Naive B cell (primary cell): ENCODE measurements around the gene RUBCNL. TPM values are rescaled to one million over a fixed set of nuclear protein-coding genes. Genes with fewer than 3 reads are reported as not detected.
"Not testable (repeated sequence)": the region's sequence is repeated elsewhere in the genome, so short reads cannot be mapped to it uniquely, and the experiment has no call there.

Source experiments
- ATAC-seq, 2 donors: fragments of 150-1000 bp; cut with Tn5 transposase; 2 replicates each; pipeline ENCODE4 v1.10.0; 2021; ENCODE audit warnings: low read depth in 2 of 2, mild to moderate bottlenecking in 2 of 2, moderate library complexity in 2 of 2
- DNase-seq: peaks from one replicate; pipeline ENCODE4 v3.0.0; 2022
- H3K27ac Mint-ChIP-seq, 6 donors: one replicate each; pipeline ENCODE4 v1.8.0; 2020 to 2022; ENCODE audit warnings: mild to moderate bottlenecking in 6 of 6, mixed read lengths in 6 of 6, moderate library complexity in 5 of 6, inconsistent platforms in 2 of 6
- H3K27me3 Mint-ChIP-seq, 3 donors: one replicate each; pipeline ENCODE4 v1.8.0; 2021 to 2022; ENCODE audit warnings: mixed read lengths in 3 of 3, mild to moderate bottlenecking in 1 of 3
- H3K36me3 Mint-ChIP-seq, 2 donors: one replicate each; pipeline ENCODE4 v1.8.0; 2020 to 2022; ENCODE audit warnings: mixed read lengths in 2 of 2, inconsistent platforms in 1 of 2, mild to moderate bottlenecking in 1 of 2
- H3K4me1 Mint-ChIP-seq, 3 donors: one replicate each; pipeline ENCODE4 v1.8.0; 2020 to 2022; ENCODE audit warnings: mixed read lengths in 3 of 3, inconsistent platforms in 1 of 3, mild to moderate bottlenecking in 1 of 3, moderate library complexity in 1 of 3
- H3K4me3 Mint-ChIP-seq, 8 donors: one replicate each; pipeline ENCODE4 v1.8.0; 2020 to 2022; ENCODE audit warnings: mild to moderate bottlenecking in 8 of 8, mixed read lengths in 8 of 8, moderate library complexity in 8 of 8, inconsistent platforms in 2 of 8
- H3K9me3 Mint-ChIP-seq, 7 donors: one replicate each; pipeline ENCODE4 v1.8.0; 2020 to 2022; ENCODE audit warnings: mixed read lengths in 7 of 7, mild to moderate bottlenecking in 5 of 7, inconsistent platforms in 2 of 7, moderate library complexity in 1 of 7
- polyA plus RNA-seq, 6 donors: library from polyadenylated mRNA; unstranded; fragments of 300-500 nt; fragmentation: Illumina TruSeq; gene quantifications; one replicate each; pipeline ENCODE4 v1.2.3, GENCODE V29; 2021; ENCODE audit warnings: low read depth in 6 of 6

RUBCNL gene
- polyA plus RNA-seq, 6 donors from 2014 or later, result 102 to 156 (median 129) TPM

- H3K9me3 Mint-ChIP-seq, result peaks cover 0 to 2% (median 0%) of the 10 kb centered on the region in 7 donors
- H3K4me3 Mint-ChIP-seq, result peak overlapping the region; percentile 63 to 100 (median 98)
- peaks cover 19 to 21% of the 10 kb centered on the region in 2 donors for H3K36me3 Mint-ChIP-seq
- H3K27ac Mint-ChIP-seq, result peak overlapping the region; percentile 90 to 99 (median 96)
- ATAC-seq (no peak), DNase-seq (no peak)
- H3K4me1 Mint-ChIP-seq, result peaks cover 47 to 68% (median 64%) of the 10 kb centered on the region in 3 donors
- H3K27me3 Mint-ChIP-seq, result no peaks in the 10 kb centered on the region
Measured at GRCh38 chr13:46388308-46388707, 1.3 kb upstream of the RUBCNL start.

GRCh38 chr13:46386392-46387063, 524 bp downstream of the RUBCNL start:
- Mint-ChIP-seq H3K27ac (peak overlapping the region; percentile 78 to 99 (median 96)), H3K9me3 (peaks cover 0 to 2% (median 0%) of the 10 kb centered on the region in 7 donors), H3K4me3 (peak overlapping the region; percentile 93 to 100 (median 98)), H3K36me3 (peaks cover 26 to 28% of the 10 kb centered on the region in 2 donors), H3K27me3 (no peaks in the 10 kb centered on the region), H3K4me1 (peaks cover 46 to 73% (median 67%) of the 10 kb centered on the region in 3 donors)
- ATAC-seq (no peak), DNase-seq (no peak)

- peak overlapping the region; percentile 93 to 100 (median 98) for H3K4me3 Mint-ChIP-seq
- peaks cover 26 to 28% of the 10 kb centered on the region in 2 donors for H3K36me3 Mint-ChIP-seq
- DNase-seq, result no peak
- ATAC-seq, result no peak
- peaks cover 46 to 75% (median 70%) of the 10 kb centered on the region in 3 donors for H3K4me1 Mint-ChIP-seq
- H3K27ac Mint-ChIP-seq, result peak overlapping the region; percentile 78 to 99 (median 96)
- H3K27me3 Mint-ChIP-seq, result no peaks in the 10 kb centered on the region
- H3K9me3 Mint-ChIP-seq, result peaks cover 0 to 2% (median 0%) of the 10 kb centered on the region in 7 donors
Measured at GRCh38 chr13:46385946-46386345, 1.1 kb downstream of the RUBCNL start.

GRCh38 chr13:46383383-46383782, 3.7 kb downstream of the RUBCNL start:
- H3K36me3 Mint-ChIP-seq, result peaks cover 26 to 33% of the 10 kb centered on the region in 2 donors
- peaks cover 0 to 2% (median 0%) of the 10 kb centered on the region in 7 donors for H3K9me3 Mint-ChIP-seq
- no peak for DNase-seq
- H3K27me3 Mint-ChIP-seq, result no peaks in the 10 kb centered on the region
- H3K4me1 Mint-ChIP-seq, result peaks cover 39 to 71% (median 62%) of the 10 kb centered on the region in 3 donors
- H3K27ac Mint-ChIP-seq, result peak overlapping the region; percentile 68 to 96 (median 88)
- peak overlapping the region; percentile 93 to 100 (median 98) for H3K4me3 Mint-ChIP-seq
- ATAC-seq, result no peak

GRCh38 chr13:46382224-46382623, 4.8 kb downstream of the RUBCNL start:
- H3K4me1 Mint-ChIP-seq, result peaks cover 46 to 72% (median 62%) of the 10 kb centered on the region in 3 donors
- peaks cover 0 to 2% (median 0%) of the 10 kb centered on the region in 7 donors for H3K9me3 Mint-ChIP-seq
- peak; percentile 54 for ATAC-seq
- peak; percentile 73 for DNase-seq
- H3K4me3 Mint-ChIP-seq, result peak overlapping the region; percentile 43 to 100 (median 96)
- peak overlapping the region; percentile 50 to 96 (median 87) for H3K27ac Mint-ChIP-seq
- no peaks in the 10 kb centered on the region for H3K27me3 Mint-ChIP-seq
- H3K36me3 Mint-ChIP-seq, result peaks cover 26 to 37% of the 10 kb centered on the region in 2 donors

GRCh38 chr13:46380242-46380641, 6.8 kb downstream of the RUBCNL start:
- no peak for DNase-seq
- H3K27me3 Mint-ChIP-seq, result no peaks in the 10 kb centered on the region
- ATAC-seq, result no peak
- H3K9me3 Mint-ChIP-seq, result peaks cover 0 to 4% (median 0%) of the 10 kb centered on the region in 7 donors
- peak overlapping the region; percentile 74 to 100 (median 99) for H3K27ac Mint-ChIP-seq
- peak overlapping the region in 6 of 8 donors; percentile 5 to 93 (median 76) for H3K4me3 Mint-ChIP-seq
- peaks cover 26 to 34% of the 10 kb centered on the region in 2 donors for H3K36me3 Mint-ChIP-seq
- H3K4me1 Mint-ChIP-seq, result peaks cover 59 to 90% (median 69%) of the 10 kb centered on the region in 3 donors

- H3K4me3 Mint-ChIP-seq, result peak overlapping the region; percentile 54 to 93 (median 76)
- H3K9me3 Mint-ChIP-seq, result peaks cover 0 to 4% (median 1%) of the 10 kb centered on the region in 7 donors
- ATAC-seq, result no peak
- peaks cover 61 to 91% (median 71%) of the 10 kb centered on the region in 3 donors for H3K4me1 Mint-ChIP-seq
- H3K27me3 Mint-ChIP-seq, result no peaks in the 10 kb centered on the region
- peak overlapping the region; percentile 95 to 100 (median 99) for H3K27ac Mint-ChIP-seq
- no peak for DNase-seq
- H3K36me3 Mint-ChIP-seq, result peaks cover 27 to 34% of the 10 kb centered on the region in 2 donors
Measured at GRCh38 chr13:46379611-46380010, 7.4 kb downstream of the RUBCNL start.

- Mint-ChIP-seq H3K27ac (peak overlapping the region; percentile 96 to 100 (median 99)), H3K36me3 (peaks cover 29 to 35% of the 10 kb centered on the region in 2 donors), H3K27me3 (no peaks in the 10 kb centered on the region), H3K4me1 (peaks cover 64 to 93% (median 74%) of the 10 kb centered on the region in 3 donors), H3K9me3 (peaks cover 0 to 6% (median 1%) of the 10 kb centered on the region in 7 donors), H3K4me3 (peak overlapping the region; percentile 66 to 94 (median 83))
- ATAC-seq, result no peak
- DNase-seq, result no peak
Measured at GRCh38 chr13:46378411-46378810, 8.6 kb downstream of the RUBCNL start.

GRCh38 chr13:46377554-46377953, 9.5 kb downstream of the RUBCNL start:
- peaks cover 23 to 31% of the 10 kb centered on the region in 2 donors for H3K36me3 Mint-ChIP-seq
- DNase-seq, result peak; percentile 73
- ATAC-seq, result peak; percentile 50 to 54
- H3K27ac Mint-ChIP-seq, result peak overlapping the region; percentile 96 to 100 (median 99)
- peaks cover 64 to 93% (median 74%) of the 10 kb centered on the region in 3 donors for H3K4me1 Mint-ChIP-seq
- peak overlapping the region; percentile 66 to 94 (median 84) for H3K4me3 Mint-ChIP-seq
- peaks cover 0 to 6% (median 1%) of the 10 kb centered on the region in 7 donors for H3K9me3 Mint-ChIP-seq
- no peaks in the 10 kb centered on the region for H3K27me3 Mint-ChIP-seq

GRCh38 chr13:46374710-46375109, 12.3 kb downstream of the RUBCNL start:
- Mint-ChIP-seq H3K27ac (peak overlapping the region; percentile 96 to 100 (median 99)), H3K36me3 (peaks cover 33 to 36% of the 10 kb centered on the region in 2 donors), H3K4me3 (peak overlapping the region; percentile 59 to 95 (median 83)), H3K27me3 (no peaks in the 10 kb centered on the region), H3K4me1 (peaks cover 75 to 99% (median 82%) of the 10 kb centered on the region in 3 donors), H3K9me3 (peaks cover 0 to 6% (median 1%) of the 10 kb centered on the region in 7 donors)
- ATAC-seq (peak; percentile 69 to 76), DNase-seq (peak; percentile 79)

- Mint-ChIP-seq H3K4me1 (peaks cover 81 to 99% (median 90%) of the 10 kb centered on the region in 3 donors), H3K9me3 (peaks cover 0 to 6% (median 1%) of the 10 kb centered on the region in 7 donors), H3K36me3 (peaks cover 33 to 39% of the 10 kb centered on the region in 2 donors), H3K4me3 (peak overlapping the region; percentile 59 to 95 (median 83)), H3K27me3 (no peaks in the 10 kb centered on the region), H3K27ac (peak overlapping the region; percentile 96 to 100 (median 99))
- DNase-seq (no peak), ATAC-seq (no peak)
Measured at GRCh38 chr13:46373623-46374022, 13.4 kb downstream of the RUBCNL start.

GRCh38 chr13:46372938-46373337, 14.1 kb downstream of the RUBCNL start:
- DNase-seq, ATAC-seq, H3K27me3 Mint-ChIP-seq, H3K9me3 Mint-ChIP-seq: not testable (repeated sequence)
- peaks cover 33 to 43% of the 10 kb centered on the region in 2 donors for H3K36me3 Mint-ChIP-seq
- peaks cover 80 to 97% (median 90%) of the 10 kb centered on the region in 3 donors for H3K4me1 Mint-ChIP-seq
- peak overlapping the region; percentile 59 to 95 (median 83) for H3K4me3 Mint-ChIP-seq
- H3K27ac Mint-ChIP-seq, result peak overlapping the region; percentile 96 to 100 (median 99)

GRCh38 chr13:46372071-46372470, 15.0 kb downstream of the RUBCNL start:
- H3K9me3 Mint-ChIP-seq, result peaks cover 0 to 6% (median 1%) of the 10 kb centered on the region in 7 donors
- H3K36me3 Mint-ChIP-seq, result peaks cover 42 to 47% of the 10 kb centered on the region in 2 donors
- H3K4me3 Mint-ChIP-seq, result peak overlapping the region; percentile 45 to 89 (median 83)
- H3K27me3 Mint-ChIP-seq, result no peaks in the 10 kb centered on the region
- no peak for ATAC-seq
- DNase-seq, result no peak
- peaks cover 79 to 96% (median 83%) of the 10 kb centered on the region in 3 donors for H3K4me1 Mint-ChIP-seq
- peak overlapping the region; percentile 48 to 100 (median 98) for H3K27ac Mint-ChIP-seq
